ENCODE results near the gene KRT83. TPM values are rescaled to one million over a fixed set of nuclear protein-coding genes. Genes with fewer than 3 reads are reported as not detected.
A peak's percentile ranks its signal among the peaks of the same experiment; 100 is the strongest.

KRT83 gene
- total RNA-seq, 1 donor from 2014 or later: not detected

DNA sequence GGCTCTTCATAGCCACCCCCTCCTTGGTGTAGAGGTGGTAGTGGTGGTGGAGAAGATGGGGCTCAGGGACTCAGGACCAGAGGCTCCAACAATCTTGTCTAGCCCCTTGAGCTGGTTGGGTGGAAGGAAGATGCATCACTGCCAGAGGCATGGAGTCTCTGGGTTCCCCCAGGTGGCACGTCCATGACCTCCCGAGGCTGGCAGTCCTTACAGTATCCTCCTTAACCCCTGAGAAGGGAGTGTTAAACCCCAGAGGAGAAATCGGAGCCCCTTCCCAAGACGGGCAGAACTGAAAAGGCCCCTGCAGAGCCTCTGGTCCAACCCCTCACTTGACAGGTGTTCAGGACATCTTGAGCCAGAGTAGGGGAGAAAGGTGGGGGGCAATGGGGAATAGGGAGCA, 9.1 kb downstream of the KRT83 start:
- no peak for DNase-seq (ENCODE audit: low read depth)
- TF ChIP-seq, protein P1, sequence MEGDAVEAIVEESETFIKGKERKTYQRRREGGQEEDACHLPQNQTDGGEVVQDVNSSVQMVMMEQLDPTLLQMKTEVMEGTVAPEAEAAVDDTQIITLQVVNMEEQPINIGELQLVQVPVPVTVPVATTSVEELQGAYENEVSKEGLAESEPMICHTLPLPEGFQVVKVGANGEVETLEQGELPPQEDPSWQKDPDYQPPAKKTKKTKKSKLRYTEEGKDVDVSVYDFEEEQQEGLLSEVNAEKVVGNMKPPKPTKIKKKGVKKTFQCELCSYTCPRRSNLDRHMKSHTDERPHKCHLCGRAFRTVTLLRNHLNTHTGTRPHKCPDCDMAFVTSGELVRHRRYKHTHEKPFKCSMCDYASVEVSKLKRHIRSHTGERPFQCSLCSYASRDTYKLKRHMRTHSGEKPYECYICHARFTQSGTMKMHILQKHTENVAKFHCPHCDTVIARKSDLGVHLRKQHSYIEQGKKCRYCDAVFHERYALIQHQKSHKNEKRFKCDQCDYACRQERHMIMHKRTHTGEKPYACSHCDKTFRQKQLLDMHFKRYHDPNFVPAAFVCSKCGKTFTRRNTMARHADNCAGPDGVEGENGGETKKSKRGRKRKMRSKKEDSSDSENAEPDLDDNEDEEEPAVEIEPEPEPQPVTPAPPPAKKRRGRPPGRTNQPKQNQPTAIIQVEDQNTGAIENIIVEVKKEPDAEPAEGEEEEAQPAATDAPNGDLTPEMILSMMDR (IDR thresholded peaks at IDR 0.05; ENCODE audit: insufficient read depth, low read length, poor library complexity, severe bottlenecking): no peak
- Histone ChIP-seq H3K4me3 (ENCODE audit: low read depth, low read length) (no peak overlapping the region), H3K27me3 (ENCODE audit: control insufficient read depth, insufficient read depth, low read length) (peaks cover 39% of the 10 kb centered on the region), H3K36me3 (ENCODE audit: control insufficient read depth, insufficient read depth, low read length) (no peaks in the 10 kb centered on the region)

DNA sequence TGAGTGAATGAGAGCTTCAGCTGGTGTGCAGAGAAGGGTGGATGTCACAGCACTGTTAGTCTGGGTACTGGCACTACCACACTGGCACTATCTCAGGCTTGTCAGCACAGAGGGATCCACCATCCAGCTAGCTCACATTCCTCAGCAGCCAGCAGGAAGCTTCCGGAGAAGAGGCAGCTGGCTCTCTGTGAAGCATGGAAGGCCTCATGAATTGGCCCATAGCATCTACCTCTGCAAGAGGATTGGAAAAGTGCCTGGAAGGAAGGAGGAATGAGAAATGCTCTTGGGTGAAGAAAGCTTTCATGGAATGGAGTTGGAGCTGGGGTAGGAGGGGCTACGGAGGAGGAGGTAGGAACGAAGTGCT, 9.9 kb downstream of the KRT83 start:
- TF ChIP-seq, protein P1 (IDR thresholded peaks at IDR 0.05; ENCODE audit: insufficient read depth, low read length, poor library complexity, severe bottlenecking): no peak
- peaks cover 42% of the 10 kb centered on the region for H3K27me3 ChIP-seq (ENCODE audit: control insufficient read depth, insufficient read depth, low read length)
- H3K4me3 ChIP-seq (ENCODE audit: low read depth, low read length): no peak overlapping the region
- no peak for DNase-seq (ENCODE audit: low read depth)
- H3K36me3 ChIP-seq (ENCODE audit: control insufficient read depth, insufficient read depth, low read length): no peaks in the 10 kb centered on the region

DNA sequence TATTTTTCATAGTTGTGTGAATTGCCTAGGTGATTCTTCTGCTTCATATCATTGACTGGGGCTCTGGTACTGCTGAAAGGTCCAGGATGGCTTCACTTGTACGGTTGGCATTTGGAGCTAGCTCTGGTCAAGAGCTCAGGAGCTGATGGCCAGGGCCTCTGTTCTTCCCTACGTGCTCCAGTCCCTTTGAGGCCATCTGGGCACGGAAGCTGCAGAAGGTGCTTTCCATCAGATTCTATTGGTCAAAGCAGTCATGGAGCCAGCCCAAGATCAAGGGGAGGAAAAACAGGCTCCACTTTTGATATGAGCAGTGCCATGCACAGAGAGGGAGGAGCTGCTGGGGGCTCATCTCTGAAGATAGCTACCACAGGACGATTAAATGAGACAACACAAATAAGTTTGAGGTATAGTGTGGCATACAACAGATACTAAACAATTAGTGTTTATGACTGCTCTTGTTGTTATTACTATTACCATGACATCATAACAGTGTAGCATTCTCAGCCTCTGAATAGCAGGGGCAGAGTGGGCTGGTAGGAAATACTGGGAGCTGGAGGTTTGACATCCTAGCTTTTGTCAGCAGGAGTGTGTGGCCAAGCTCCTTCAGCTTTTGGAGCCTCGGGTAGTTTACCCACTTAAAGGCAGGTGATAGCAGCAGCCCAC, 10.4 kb downstream of the KRT83 start:
- no peaks in the 10 kb centered on the region for H3K36me3 ChIP-seq (ENCODE audit: control insufficient read depth, insufficient read depth, low read length)
- H3K4me3 ChIP-seq (ENCODE audit: low read depth, low read length): no peak overlapping the region
- TF ChIP-seq, protein P1 (IDR thresholded peaks at IDR 0.05; ENCODE audit: insufficient read depth, low read length, poor library complexity, severe bottlenecking): no peak
- H3K27me3 ChIP-seq (ENCODE audit: control insufficient read depth, insufficient read depth, low read length): peaks cover 42% of the 10 kb centered on the region
- DNase-seq (ENCODE audit: low read depth): no peak

DNA sequence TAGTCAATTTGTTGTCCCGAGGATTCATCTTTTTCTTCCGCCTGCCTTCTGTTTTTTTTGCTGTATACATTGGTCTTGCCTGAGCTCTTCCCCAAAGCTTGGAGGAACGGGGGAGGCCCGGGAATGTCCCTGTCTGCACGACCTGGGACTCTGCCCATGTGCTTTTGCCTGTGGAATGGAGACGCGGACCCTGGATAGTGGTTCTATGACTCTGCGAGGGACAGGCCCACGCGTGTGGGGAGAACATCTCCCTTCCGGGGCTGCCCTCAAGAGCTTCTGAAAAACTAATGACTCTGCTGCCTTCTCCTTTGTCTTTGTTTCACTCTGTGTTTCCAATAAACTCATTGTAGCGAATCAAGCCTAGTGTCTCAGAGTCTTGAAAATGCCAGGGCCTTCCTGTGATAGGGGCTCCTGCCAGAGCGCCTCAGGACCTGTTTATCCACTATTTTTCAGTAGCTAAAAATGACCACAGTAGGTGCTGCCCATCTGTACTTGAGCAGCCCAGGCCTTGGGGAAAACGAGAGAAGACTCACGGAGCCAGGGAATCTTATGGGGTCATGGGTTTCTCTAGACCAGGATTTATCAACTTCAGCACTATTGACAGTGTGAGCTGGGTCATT, 12.3 kb downstream of the KRT83 start:
- Histone ChIP-seq H3K4me3 (ENCODE audit: low read depth, low read length) (peak overlapping the region; percentile 39), H3K36me3 (ENCODE audit: control insufficient read depth, insufficient read depth, low read length) (no peaks in the 10 kb centered on the region), H3K27me3 (ENCODE audit: control insufficient read depth, insufficient read depth, low read length) (peaks cover 37% of the 10 kb centered on the region)
- DNase-seq (ENCODE audit: low read depth): no peak
- TF ChIP-seq, protein P1 (IDR thresholded peaks at IDR 0.05; ENCODE audit: insufficient read depth, low read length, poor library complexity, severe bottlenecking): no peak

DNA sequence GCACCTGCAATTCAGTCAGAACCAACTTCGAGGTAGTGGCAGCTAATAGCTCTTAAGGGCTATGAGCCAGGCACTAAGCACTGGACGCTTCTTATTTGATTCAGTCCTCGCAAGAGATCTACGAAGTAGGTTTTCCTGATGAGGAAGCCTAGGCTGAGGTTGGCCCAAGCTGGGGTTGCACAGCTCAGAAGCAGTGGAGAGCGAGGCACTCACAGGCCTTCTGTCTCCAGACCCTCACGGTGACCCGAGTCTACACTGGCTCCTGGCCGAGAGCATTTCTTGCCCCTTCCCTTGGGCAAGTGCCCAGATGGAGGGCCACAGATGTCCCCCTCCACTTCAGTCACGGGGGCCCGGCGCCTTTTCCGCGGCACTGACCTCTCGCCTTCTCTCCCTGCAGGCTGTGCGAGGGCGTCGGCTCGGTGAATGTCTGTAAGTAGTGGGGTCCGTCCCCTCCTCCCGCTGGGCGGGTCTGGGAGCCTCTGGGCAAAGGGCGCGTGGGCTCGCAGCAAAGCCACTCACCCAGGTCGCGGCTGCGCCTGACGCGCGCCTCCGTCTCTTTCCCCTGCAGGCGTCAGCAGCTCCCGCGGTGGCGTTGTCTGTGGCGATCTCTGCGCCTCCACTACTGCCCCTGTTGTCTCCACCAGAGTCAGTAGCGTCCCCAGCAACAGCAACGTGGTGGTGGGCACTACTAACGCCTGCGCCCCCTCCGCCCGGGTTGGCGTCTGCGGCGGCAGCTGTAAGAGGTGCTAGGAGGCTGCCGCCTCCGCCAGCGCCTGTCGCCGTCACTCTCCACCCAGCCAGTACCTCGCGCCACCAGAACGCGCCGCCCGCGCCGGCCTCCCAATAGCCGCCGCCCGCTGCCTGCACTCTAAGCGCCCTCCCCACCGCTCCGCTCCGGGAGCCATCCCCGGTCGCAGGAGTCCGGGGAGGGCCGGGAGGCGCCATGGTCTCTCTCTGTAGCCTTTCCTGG, 13.1 kb downstream of the KRT83 start:
- TF ChIP-seq, protein P1 (IDR thresholded peaks at IDR 0.05; ENCODE audit: insufficient read depth, low read length, poor library complexity, severe bottlenecking): no peak
- H3K27me3 ChIP-seq (ENCODE audit: control insufficient read depth, insufficient read depth, low read length): peaks cover 30% of the 10 kb centered on the region
- H3K4me3 ChIP-seq (ENCODE audit: low read depth, low read length): peak overlapping the region; percentile 39
- DNase-seq (ENCODE audit: low read depth): no peak
- no peaks in the 10 kb centered on the region for H3K36me3 ChIP-seq (ENCODE audit: control insufficient read depth, insufficient read depth, low read length)

All from kidney epithelial cell (primary cell).